ENCODE results near the gene P3H2.

P3H2 gene

DNA sequence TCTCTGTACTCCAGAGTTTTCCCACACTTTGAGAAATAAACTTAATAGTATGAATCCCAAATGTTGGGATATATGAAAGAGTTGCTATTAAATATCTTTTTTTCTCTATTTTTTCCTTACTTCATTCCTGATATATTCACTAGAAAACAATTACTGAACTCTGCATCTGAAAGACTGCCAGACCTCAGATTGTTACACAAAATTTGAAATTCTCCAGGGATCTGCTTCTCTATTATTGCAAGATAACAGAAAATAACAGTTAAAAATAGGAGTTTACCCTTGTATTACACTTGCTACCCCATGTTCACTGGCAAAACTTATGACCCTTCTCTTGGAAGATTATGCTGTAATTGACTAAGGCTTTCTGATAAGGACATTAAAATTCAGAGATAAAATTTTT lies 11.7 kb upstream of the P3H2 start:
- TF ChIP-seq CTCF (IDR thresholded peaks at IDR 0.05; ENCODE audit: borderline replicate concordance, insufficient read depth, low read depth, low read length): no peak
- no peak overlapping the region for H3K4me3 ChIP-seq (ENCODE audit: low read depth, low read length)

GRCh38 chr3:190131329-190131728 lies 10.6 kb upstream of the P3H2 start:
- TF ChIP-seq CTCF (IDR thresholded peaks at IDR 0.05; ENCODE audit: borderline replicate concordance, insufficient read depth, low read depth, low read length): no peak
- H3K4me3 ChIP-seq (ENCODE audit: low read depth, low read length): no peak overlapping the region

GRCh38 chr3:190130696-190131095 lies 10.0 kb upstream of the P3H2 start:
- H3K4me3 ChIP-seq (ENCODE audit: low read depth, low read length): no peak overlapping the region
- TF ChIP-seq CTCF (IDR thresholded peaks at IDR 0.05; ENCODE audit: borderline replicate concordance, insufficient read depth, low read depth, low read length): no peak

DNA sequence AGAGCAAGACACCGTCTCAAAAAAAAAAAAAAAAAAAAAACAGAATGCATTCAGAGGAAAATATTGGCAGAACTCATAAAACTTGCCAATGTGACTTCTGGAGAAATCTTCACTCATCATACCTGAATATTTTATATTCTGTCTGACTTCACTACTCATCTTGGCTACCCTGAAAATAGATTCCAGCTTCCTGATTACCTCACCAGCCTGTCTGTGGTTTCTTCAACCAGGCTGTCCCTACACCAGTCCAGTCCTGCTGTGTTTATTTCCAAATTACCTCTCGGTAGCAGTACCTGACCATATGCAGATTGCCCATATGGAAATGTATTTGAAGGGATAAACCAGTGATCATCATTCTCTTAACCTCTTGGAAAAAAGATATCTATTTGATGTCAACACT lies 9.3 kb upstream of the P3H2 start:
- no peak for TF ChIP-seq CTCF (IDR thresholded peaks at IDR 0.05; ENCODE audit: borderline replicate concordance, insufficient read depth, low read depth, low read length)
- no peak overlapping the region for H3K4me3 ChIP-seq (ENCODE audit: low read depth, low read length)

GRCh38 chr3:190127797-190128196 lies 7.1 kb upstream of the P3H2 start:
- no peak overlapping the region for H3K4me3 ChIP-seq (ENCODE audit: low read depth, low read length)
- no peak for TF ChIP-seq CTCF (IDR thresholded peaks at IDR 0.05; ENCODE audit: borderline replicate concordance, insufficient read depth, low read depth, low read length)

GRCh38 chr3:190127195-190127594 lies 6.5 kb upstream of the P3H2 start:
- no peak for TF ChIP-seq CTCF (IDR thresholded peaks at IDR 0.05; ENCODE audit: borderline replicate concordance, insufficient read depth, low read depth, low read length)
- no peak overlapping the region for H3K4me3 ChIP-seq (ENCODE audit: low read depth, low read length)

- no peak for TF ChIP-seq CTCF (IDR thresholded peaks at IDR 0.05; ENCODE audit: borderline replicate concordance, insufficient read depth, low read depth, low read length)
- no peak overlapping the region for H3K4me3 ChIP-seq (ENCODE audit: low read depth, low read length)
These were observed 4.9 kb upstream of the P3H2 start for GRCh38 chr3:190125436-190126068.
